ENCODE results near the gene PRKAR1A. TPM values are rescaled to one million over a fixed set of nuclear protein-coding genes. Genes with fewer than 3 reads are reported as not detected.
"Not testable (repeated sequence)": the region's sequence is repeated elsewhere in the genome, so short reads cannot be mapped to it uniquely, and the experiment has no call there.

The PRKAR1A gene
- total RNA-seq, 1 donor from 2014 or later: 411 TPM

GRCh38 chr17:68573338-68573737, 61.1 kb downstream of the PRKAR1A start:
- no peak for DNase-seq (ENCODE audit: low spot score in 2 of 2)
- FAIRE-seq: no peak

- FAIRE-seq (no peak), DNase-seq (ENCODE audit: low spot score in 2 of 2) (no peak)
These were observed 63.9 kb downstream of the PRKAR1A start for GRCh38 chr17:68576137-68576536.

- DNase-seq (ENCODE audit: low spot score in 2 of 2) (no peak), FAIRE-seq (no peak)
These were observed 64.7 kb downstream of the PRKAR1A start for GRCh38 chr17:68576811-68577496.

GRCh38 chr17:68577497-68577821, 65.2 kb downstream of the PRKAR1A start:
- DNase-seq (ENCODE audit: low spot score in 2 of 2) (no peak), FAIRE-seq (no peak)

GRCh38 chr17:68578236-68578635, 66.0 kb downstream of the PRKAR1A start:
- DNase-seq (ENCODE audit: low spot score in 2 of 2): no peak
- FAIRE-seq: no peak

GRCh38 chr17:68579194-68579927, 67.1 kb downstream of the PRKAR1A start:
- FAIRE-seq: no peak
- no peak for DNase-seq (ENCODE audit: low spot score in 2 of 2)

- FAIRE-seq: no peak
- DNase-seq (ENCODE audit: low spot score in 2 of 2): no peak
These were observed 68.1 kb downstream of the PRKAR1A start for GRCh38 chr17:68580236-68580770.

- DNase-seq (ENCODE audit: low spot score in 2 of 2): no peak
- FAIRE-seq: no peak
These were observed 69.8 kb downstream of the PRKAR1A start for GRCh38 chr17:68581863-68582645.

GRCh38 chr17:68582867-68583266, 70.6 kb downstream of the PRKAR1A start:
- DNase-seq (ENCODE audit: low spot score in 2 of 2); FAIRE-seq: not testable (repeated sequence)

GRCh38 chr17:68584581-68585303, 72.5 kb downstream of the PRKAR1A start:
- no peak for FAIRE-seq
- DNase-seq (ENCODE audit: low spot score in 2 of 2): no peak

GRCh38 chr17:68585643-68586042, 73.4 kb downstream of the PRKAR1A start:
- DNase-seq (ENCODE audit: low spot score in 2 of 2) (no peak), FAIRE-seq (no peak)

GRCh38 chr17:68587026-68587425, 74.8 kb downstream of the PRKAR1A start:
- DNase-seq (ENCODE audit: low spot score in 2 of 2) (no peak), FAIRE-seq (no peak)

GRCh38 chr17:68587847-68588246, 75.6 kb downstream of the PRKAR1A start:
- DNase-seq (ENCODE audit: low spot score in 2 of 2): no peak
- FAIRE-seq: no peak

- FAIRE-seq (no peak), DNase-seq (ENCODE audit: low spot score in 2 of 2) (no peak)
These were observed 76.1 kb downstream of the PRKAR1A start for GRCh38 chr17:68588362-68588761.

GRCh38 chr17:68589086-68589485, 76.9 kb downstream of the PRKAR1A start:
- DNase-seq (ENCODE audit: low spot score in 2 of 2) (no peak), FAIRE-seq (no peak)

- DNase-seq (ENCODE audit: low spot score in 2 of 2) (no peak), FAIRE-seq (no peak)
These were observed 79.4 kb downstream of the PRKAR1A start for GRCh38 chr17:68591583-68591982.

GRCh38 chr17:68592009-68592408, 79.8 kb downstream of the PRKAR1A start:
- no peak for FAIRE-seq
- DNase-seq (ENCODE audit: low spot score in 2 of 2): no peak

- FAIRE-seq (no peak), DNase-seq (ENCODE audit: low spot score in 2 of 2) (no peak)
These were observed 80.7 kb downstream of the PRKAR1A start for GRCh38 chr17:68592682-68593641.

- DNase-seq (ENCODE audit: low spot score in 2 of 2) (no peak), FAIRE-seq (no peak)
These were observed 82.3 kb downstream of the PRKAR1A start for GRCh38 chr17:68594552-68594951.

Measured in frontal cortex (tissue), 4 donors.